Osteoblast (primary cell): ENCODE results near the gene MDH1. TPM values are rescaled to one million over a fixed set of nuclear protein-coding genes. Genes with fewer than 3 reads are reported as not detected.
"Not testable (repeated sequence)": the region's sequence is repeated elsewhere in the genome, so short reads cannot be mapped to it uniquely, and the experiment has no call there.

ENCODE experiments used
- DNase-seq: peaks from one replicate; pipeline ENCODE4 v3.0.0; 2011; ENCODE audit warnings: low spot score, mixed read lengths; ENCODE audit not compliant: insufficient read length; ENCODE audit errors: missing footprints
- H2AFZ ChIP-seq: 2 replicates; pipeline ENCODE4 v1.6.0; 2011; ENCODE audit warnings: mild to moderate bottlenecking, low read length
- H3K27ac ChIP-seq: 2 replicates; pipeline ENCODE4 v1.5.1; 2011; ENCODE audit warnings: mild to moderate bottlenecking, low read depth, low read length, moderate library complexity
- H3K27me3 ChIP-seq: 2 replicates; pipeline ENCODE4 v1.6.0; 2012; ENCODE audit warnings: mild to moderate bottlenecking, control low read depth, inconsistent platforms, low read length, moderate library complexity; ENCODE audit not compliant: insufficient read depth
- H3K36me3 ChIP-seq: 2 replicates; pipeline ENCODE4 v1.5.1; 2011; ENCODE audit warnings: mild to moderate bottlenecking, low read length, control low read depth, moderate library complexity; ENCODE audit not compliant: insufficient read depth
- H3K4me1 ChIP-seq: 2 replicates; pipeline ENCODE4 v1.5.1; 2011; ENCODE audit warnings: mild to moderate bottlenecking, low read length, control low read depth, moderate library complexity; ENCODE audit not compliant: insufficient read depth
- H3K4me2 ChIP-seq: 2 replicates; pipeline ENCODE4 v1.6.0; 2011; ENCODE audit warnings: mild to moderate bottlenecking, low read length; ENCODE audit not compliant: insufficient read depth
- H3K4me3 ChIP-seq: fragments of 200-600 bp; sonication (generic); 3 replicates; pipeline ENCODE4 v1.5.1; 2012; ENCODE audit warnings: mild to moderate bottlenecking, low read length, inconsistent platforms; ENCODE audit not compliant: insufficient read depth
- H3K79me2 ChIP-seq: 2 replicates; pipeline ENCODE4 v1.6.0; 2012; ENCODE audit warnings: mild to moderate bottlenecking, low read length, control low read depth, inconsistent platforms; ENCODE audit not compliant: insufficient read depth
- H3K9me3 ChIP-seq: 2 replicates; pipeline ENCODE4 v1.5.1; 2011; ENCODE audit warnings: low read depth, low read length, control low read depth
- H4K20me1 ChIP-seq: 2 replicates; pipeline ENCODE4 v1.6.0; 2012; ENCODE audit warnings: mild to moderate bottlenecking, low read length, control low read depth; ENCODE audit not compliant: insufficient read depth
- CTCF ChIP-seq: IDR thresholded peaks from 2 replicates; pipeline ENCODE4 v1.5.1; 2011; ENCODE audit warnings: mild to moderate bottlenecking, low read depth, low read length, moderate library complexity; ENCODE audit errors: extremely low read depth
- total RNA-seq: library from RNA; depleted of rRNA; stranded (reverse); fragments of >200 nt; gene quantifications from 2 replicates; pipeline ENCODE4 v1.2.3, GENCODE V29; 2012

The MDH1 gene
- total RNA-seq, 1 donor, result 122 TPM

- no peaks in the 10 kb centered on the region for H3K36me3 ChIP-seq
- peaks cover 7% of the 10 kb centered on the region for H3K4me1 ChIP-seq
- H3K4me3 ChIP-seq, result no peak overlapping the region
- H3K9me3 ChIP-seq, result no peaks in the 10 kb centered on the region
- no peak for TF ChIP-seq CTCF
- no peaks in the 10 kb centered on the region for H4K20me1 ChIP-seq
- no peak overlapping the region for H3K27ac ChIP-seq
- no peaks in the 10 kb centered on the region for H3K27me3 ChIP-seq
- no peaks in the 10 kb centered on the region for H3K79me2 ChIP-seq
- DNase-seq, result no peak
- no peak overlapping the region for H3K4me2 ChIP-seq
- no peak overlapping the region for H2AFZ ChIP-seq
Measured at GRCh38 chr2:63619328-63619727, 30.6 kb downstream of the MDH1 start.

- no peak for TF ChIP-seq CTCF
- Histone ChIP-seq H3K4me2 (no peak overlapping the region), H2AFZ (no peak overlapping the region), H3K27me3 (no peaks in the 10 kb centered on the region), H3K79me2 (no peaks in the 10 kb centered on the region), H3K4me3 (no peak overlapping the region), H3K36me3 (no peaks in the 10 kb centered on the region), H3K9me3 (no peaks in the 10 kb centered on the region), H4K20me1 (no peaks in the 10 kb centered on the region), H3K27ac (no peak overlapping the region), H3K4me1 (no peaks in the 10 kb centered on the region)
- no peak for DNase-seq
Measured at GRCh38 chr2:63622751-63623150, 34.0 kb downstream of the MDH1 start.

- H3K27me3 ChIP-seq, DNase-seq, H3K9me3 ChIP-seq, H3K27ac ChIP-seq, H2AFZ ChIP-seq, H3K4me3 ChIP-seq, H3K36me3 ChIP-seq, H3K79me2 ChIP-seq, H3K4me2 ChIP-seq, H4K20me1 ChIP-seq, H3K4me1 ChIP-seq: not testable (repeated sequence)
Measured at GRCh38 chr2:63623763-63624162, 35.0 kb downstream of the MDH1 start.

- H3K27ac ChIP-seq, result no peak overlapping the region
- H3K9me3 ChIP-seq, result no peaks in the 10 kb centered on the region
- no peak overlapping the region for H2AFZ ChIP-seq
- no peak overlapping the region for H3K4me2 ChIP-seq
- H3K4me3 ChIP-seq, result no peak overlapping the region
- H3K79me2 ChIP-seq, result no peaks in the 10 kb centered on the region
- no peak for TF ChIP-seq CTCF
- H3K27me3 ChIP-seq, result no peaks in the 10 kb centered on the region
- H3K36me3 ChIP-seq, result no peaks in the 10 kb centered on the region
- H4K20me1 ChIP-seq, result no peaks in the 10 kb centered on the region
- H3K4me1 ChIP-seq, result no peaks in the 10 kb centered on the region
- no peak for DNase-seq
Measured at GRCh38 chr2:63627866-63628265, 39.1 kb downstream of the MDH1 start.

GRCh38 chr2:63628403-63628942 lies 39.7 kb downstream of the MDH1 start:
- Histone ChIP-seq H3K4me3 (no peak overlapping the region), H3K79me2 (no peaks in the 10 kb centered on the region), H3K27me3 (no peaks in the 10 kb centered on the region), H3K27ac (no peak overlapping the region), H3K4me2 (no peak overlapping the region), H4K20me1 (no peaks in the 10 kb centered on the region), H2AFZ (no peak overlapping the region), H3K9me3 (no peaks in the 10 kb centered on the region), H3K4me1 (no peaks in the 10 kb centered on the region), H3K36me3 (no peaks in the 10 kb centered on the region)
- no peak for DNase-seq
- TF ChIP-seq CTCF, result no peak
